OCI-LY7 (cell line): ENCODE measurements around the gene NOVA2.

Experiments used
- EZH2phosphoT487 ChIP-seq: fragments of 200-600 bp; sonication (generic); IDR thresholded peaks from 2 replicates; pipeline ENCODE4 v1.6.1; 2018; ENCODE audit warnings: low read depth, borderline replicate concordance, mild to moderate bottlenecking, mixed run types, antibody characterized with exemption, low read length, moderate library complexity, mixed read lengths
- TF ChIP-seq, protein P1 (sequence below): fragments of 200-600 bp; sonication (generic); conservative IDR thresholded peaks from 2 replicates; pipeline ENCODE4 v1.5.1; 2014; ENCODE audit warnings: mild to moderate bottlenecking, antibody characterized with exemption, low read length, moderate library complexity, mixed read lengths

GRCh38 chr19:45953676-45954075 lies 20.0 kb downstream of the NOVA2 start:
- TF ChIP-seq, protein P1, sequence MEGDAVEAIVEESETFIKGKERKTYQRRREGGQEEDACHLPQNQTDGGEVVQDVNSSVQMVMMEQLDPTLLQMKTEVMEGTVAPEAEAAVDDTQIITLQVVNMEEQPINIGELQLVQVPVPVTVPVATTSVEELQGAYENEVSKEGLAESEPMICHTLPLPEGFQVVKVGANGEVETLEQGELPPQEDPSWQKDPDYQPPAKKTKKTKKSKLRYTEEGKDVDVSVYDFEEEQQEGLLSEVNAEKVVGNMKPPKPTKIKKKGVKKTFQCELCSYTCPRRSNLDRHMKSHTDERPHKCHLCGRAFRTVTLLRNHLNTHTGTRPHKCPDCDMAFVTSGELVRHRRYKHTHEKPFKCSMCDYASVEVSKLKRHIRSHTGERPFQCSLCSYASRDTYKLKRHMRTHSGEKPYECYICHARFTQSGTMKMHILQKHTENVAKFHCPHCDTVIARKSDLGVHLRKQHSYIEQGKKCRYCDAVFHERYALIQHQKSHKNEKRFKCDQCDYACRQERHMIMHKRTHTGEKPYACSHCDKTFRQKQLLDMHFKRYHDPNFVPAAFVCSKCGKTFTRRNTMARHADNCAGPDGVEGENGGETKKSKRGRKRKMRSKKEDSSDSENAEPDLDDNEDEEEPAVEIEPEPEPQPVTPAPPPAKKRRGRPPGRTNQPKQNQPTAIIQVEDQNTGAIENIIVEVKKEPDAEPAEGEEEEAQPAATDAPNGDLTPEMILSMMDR: no peak
- no peak for TF ChIP-seq EZH2phosphoT487
